Loucy (cell line): Measurements from ENCODE around the gene CACNA1B.

Source experiments
- EZH2phosphoT487 ChIP-seq: fragments of 200-600 bp; IDR thresholded peaks from 2 replicates; pipeline ENCODE4 v1.6.1; 2018; ENCODE audit warnings: antibody characterized with exemption, mild to moderate bottlenecking, moderate library complexity, borderline replicate concordance
- TF ChIP-seq, protein P1 (sequence below): fragments of 200-600 bp; sonication (generic); conservative IDR thresholded peaks from 2 replicates; pipeline ENCODE4 v1.5.1; 2014; ENCODE audit warnings: mild to moderate bottlenecking, antibody characterized with exemption, low read length

DNA sequence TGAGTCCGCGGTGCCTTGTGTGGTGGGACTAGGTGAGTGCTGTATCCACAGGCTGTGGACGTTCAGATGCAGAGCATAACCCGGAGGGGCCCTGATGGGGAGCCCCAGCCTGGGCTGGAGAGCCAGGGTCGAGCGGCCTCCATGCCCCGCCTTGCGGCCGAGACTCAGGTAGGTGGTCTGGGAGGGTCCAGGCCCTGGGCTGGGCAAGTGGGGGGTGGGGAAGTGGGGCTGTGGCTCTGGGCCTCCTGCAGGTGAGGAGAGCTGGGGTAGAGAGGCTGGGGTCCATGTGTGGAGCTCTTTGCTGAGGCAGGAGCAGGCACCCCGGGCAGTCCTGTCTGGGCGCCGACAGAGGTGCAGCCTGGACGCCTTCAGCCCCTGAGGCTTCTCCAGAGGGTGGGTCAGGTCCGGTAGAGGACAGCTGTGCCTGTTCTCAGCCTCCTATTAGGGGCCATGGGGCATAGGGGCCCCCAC, 241.1 kb downstream of the CACNA1B start:
- TF ChIP-seq, protein P1, sequence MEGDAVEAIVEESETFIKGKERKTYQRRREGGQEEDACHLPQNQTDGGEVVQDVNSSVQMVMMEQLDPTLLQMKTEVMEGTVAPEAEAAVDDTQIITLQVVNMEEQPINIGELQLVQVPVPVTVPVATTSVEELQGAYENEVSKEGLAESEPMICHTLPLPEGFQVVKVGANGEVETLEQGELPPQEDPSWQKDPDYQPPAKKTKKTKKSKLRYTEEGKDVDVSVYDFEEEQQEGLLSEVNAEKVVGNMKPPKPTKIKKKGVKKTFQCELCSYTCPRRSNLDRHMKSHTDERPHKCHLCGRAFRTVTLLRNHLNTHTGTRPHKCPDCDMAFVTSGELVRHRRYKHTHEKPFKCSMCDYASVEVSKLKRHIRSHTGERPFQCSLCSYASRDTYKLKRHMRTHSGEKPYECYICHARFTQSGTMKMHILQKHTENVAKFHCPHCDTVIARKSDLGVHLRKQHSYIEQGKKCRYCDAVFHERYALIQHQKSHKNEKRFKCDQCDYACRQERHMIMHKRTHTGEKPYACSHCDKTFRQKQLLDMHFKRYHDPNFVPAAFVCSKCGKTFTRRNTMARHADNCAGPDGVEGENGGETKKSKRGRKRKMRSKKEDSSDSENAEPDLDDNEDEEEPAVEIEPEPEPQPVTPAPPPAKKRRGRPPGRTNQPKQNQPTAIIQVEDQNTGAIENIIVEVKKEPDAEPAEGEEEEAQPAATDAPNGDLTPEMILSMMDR, result no peak
- no peak for TF ChIP-seq EZH2phosphoT487
